ENCODE results near the gene CDH15.

Gene CDH15

GRCh38 chr16:89146211-89147005 is 25.1 kb upstream of the CDH15 start:
- no peak for TF ChIP-seq PPARA (CRISPR knock-in tag; IDR thresholded peaks at IDR 0.05; ENCODE audit: borderline replicate concordance)
- TF ChIP-seq CSRNP3 (CRISPR knock-in tag; IDR thresholded peaks at IDR 0.05): no peak
- TF ChIP-seq ZFP3 (CRISPR knock-in tag; IDR thresholded peaks at IDR 0.05): no peak
- no peak for TF ChIP-seq ZFP30 (CRISPR knock-in tag; IDR thresholded peaks at IDR 0.05)
- no peak for TF ChIP-seq ZNF565 (CRISPR knock-in tag; conservative IDR thresholded peaks at IDR 0.05; ENCODE audit: low read depth)
- TF ChIP-seq TCF4 (CRISPR knock-in tag; IDR thresholded peaks at IDR 0.05; ENCODE audit: borderline replicate concordance): no peak
- no peak for TF ChIP-seq ARNTL (CRISPR knock-in tag; IDR thresholded peaks at IDR 0.05; ENCODE audit: borderline replicate concordance, low read depth)
- no peak for TF ChIP-seq GLIS3 (CRISPR knock-in tag; IDR thresholded peaks at IDR 0.05)
- no peak for ATAC-seq

- ATAC-seq: no peak
These were observed 24.3 kb upstream of the CDH15 start for GRCh38 chr16:89147085-89147817.

GRCh38 chr16:89149386-89149785 is 22.2 kb upstream of the CDH15 start:
- no peak for ATAC-seq
- no peak for TF ChIP-seq ZNF565 (CRISPR knock-in tag; conservative IDR thresholded peaks at IDR 0.05; ENCODE audit: low read depth)
- TF ChIP-seq ISL1 (CRISPR knock-in tag; IDR thresholded peaks at IDR 0.05): no peak
- no peak for TF ChIP-seq ZFP3 (CRISPR knock-in tag; IDR thresholded peaks at IDR 0.05)
- no peak for TF ChIP-seq ARNTL (CRISPR knock-in tag; IDR thresholded peaks at IDR 0.05; ENCODE audit: borderline replicate concordance, low read depth)
- no peak for TF ChIP-seq TCF4 (CRISPR knock-in tag; IDR thresholded peaks at IDR 0.05; ENCODE audit: borderline replicate concordance)
- no peak for TF ChIP-seq PPARA (CRISPR knock-in tag; IDR thresholded peaks at IDR 0.05; ENCODE audit: borderline replicate concordance)
- TF ChIP-seq TSHZ2 (CRISPR knock-in tag; IDR thresholded peaks at IDR 0.05): no peak
- no peak for TF ChIP-seq TOX (CRISPR knock-in tag; IDR thresholded peaks at IDR 0.05; ENCODE audit: borderline replicate concordance)
- no peak for TF ChIP-seq ZNF70 (CRISPR knock-in tag; IDR thresholded peaks at IDR 0.05)
- no peak for TF ChIP-seq OSR1 (CRISPR knock-in tag; IDR thresholded peaks at IDR 0.05)
- no peak for TF ChIP-seq SNAI2 (CRISPR knock-in tag; IDR thresholded peaks at IDR 0.05)
- no peak for TF ChIP-seq ZC3H10 (CRISPR knock-in tag; IDR thresholded peaks at IDR 0.05)
- TF ChIP-seq BACH2 (CRISPR knock-in tag; IDR thresholded peaks at IDR 0.05; ENCODE audit: borderline replicate concordance): no peak
- TF ChIP-seq CSRNP3 (CRISPR knock-in tag; IDR thresholded peaks at IDR 0.05): no peak
- TF ChIP-seq ZNF8 (CRISPR knock-in tag; IDR thresholded peaks at IDR 0.05): no peak
- no peak for TF ChIP-seq GLIS3 (CRISPR knock-in tag; IDR thresholded peaks at IDR 0.05)
- TF ChIP-seq POU6F1 (CRISPR knock-in tag; IDR thresholded peaks at IDR 0.05; ENCODE audit: borderline replicate concordance, low read depth): no peak

More at GRCh38 chr16:89147085-89147817, 24.3 kb upstream of the CDH15 start:
- TF ChIP-seq PPARA (CRISPR knock-in tag; IDR thresholded peaks at IDR 0.05; ENCODE audit: borderline replicate concordance) (no peak), ARNTL (CRISPR knock-in tag; IDR thresholded peaks at IDR 0.05; ENCODE audit: borderline replicate concordance, low read depth) (no peak), TOX (CRISPR knock-in tag; IDR thresholded peaks at IDR 0.05; ENCODE audit: borderline replicate concordance) (no peak), BACH2 (CRISPR knock-in tag; IDR thresholded peaks at IDR 0.05; ENCODE audit: borderline replicate concordance) (no peak), ZNF8 (CRISPR knock-in tag; IDR thresholded peaks at IDR 0.05) (no peak), ZFP3 (CRISPR knock-in tag; IDR thresholded peaks at IDR 0.05) (no peak), TSHZ2 (CRISPR knock-in tag; IDR thresholded peaks at IDR 0.05) (no peak), ZNF70 (CRISPR knock-in tag; IDR thresholded peaks at IDR 0.05) (no peak), CSDC2 (CRISPR knock-in tag; IDR thresholded peaks at IDR 0.05) (no peak), RARB (CRISPR knock-in tag; IDR thresholded peaks at IDR 0.05) (no peak), GLIS3 (CRISPR knock-in tag; IDR thresholded peaks at IDR 0.05) (no peak)

All from SK-N-SH treated with all-trans-retinoic acid at 6 μM for 48 hours (cell line).